EH (cell line): ENCODE data around the gene VN1R5.

Experiments used
- DNase-seq: peaks from one replicate; pipeline ENCODE4 v3.0.0-alpha.2; 2015; ENCODE audit warnings: low read depth

Gene VN1R5

GRCh38 chr1:247300491-247301175 lies 44.8 kb downstream of the VN1R5 start:
- DNase-seq, result no peak

- no peak for DNase-seq
Observed at GRCh38 chr1:247301176-247301540, 45.3 kb downstream of the VN1R5 start.

GRCh38 chr1:247303216-247303615 lies 47.3 kb downstream of the VN1R5 start:
- DNase-seq, result no peak

- no peak for DNase-seq
Observed at GRCh38 chr1:247304031-247304430, 48.2 kb downstream of the VN1R5 start.
